HepG2 (cell line): Measurements from ENCODE around the gene SV2A. TPM values are rescaled to one million over a fixed set of nuclear protein-coding genes. Genes with fewer than 3 reads are reported as not detected.

Experiments
- ARNTL ChIP-seq: sonication (generic); formaldehyde crosslinking; IDR thresholded peaks from 2 replicates; pipeline ENCODE4 v1.4.0; 2020; ENCODE audit warnings: mild to moderate bottlenecking, missing genetic modification reagents
- ATF2 ChIP-seq: sonication (generic); formaldehyde crosslinking; IDR thresholded peaks from 2 replicates; pipeline ENCODE4 v1.4.0; 2020; ENCODE audit warnings: missing genetic modification reagents
- CTCF ChIP-seq: sonication (generic); formaldehyde crosslinking; IDR thresholded peaks from 2 replicates; pipeline ENCODE4 v1.5.0; 2020; ENCODE audit warnings: mild to moderate bottlenecking, missing genetic modification reagents, moderate library complexity
- ESRRA ChIP-seq: sonication (generic); formaldehyde crosslinking; IDR thresholded peaks from 2 replicates; pipeline ENCODE4 v1.5.1; 2020; ENCODE audit warnings: mild to moderate bottlenecking, low read depth, missing genetic modification reagents
- FOXO1 ChIP-seq: sonication (generic); formaldehyde crosslinking; IDR thresholded peaks from 2 replicates; pipeline ENCODE4 v1.4.0; 2020; ENCODE audit warnings: missing genetic modification reagents
- JARID2 ChIP-seq: sonication (generic); formaldehyde crosslinking; IDR thresholded peaks from 2 replicates; pipeline ENCODE4 v1.8.1; 2023; ENCODE audit warnings: missing genetic modification reagents, inconsistent platforms; ENCODE audit not compliant: insufficient replicate concordance
- KDM5A ChIP-seq: fragments of 200-600 bp; sonication (generic); IDR thresholded peaks from 2 replicates; pipeline ENCODE4 v1.7.0; 2018; ENCODE audit warnings: antibody characterized with exemption, mild to moderate bottlenecking, low read length, borderline replicate concordance
- MIXL1 ChIP-seq: IDR thresholded peaks from 2 replicates; pipeline ENCODE4 v1.6.1; 2016
- MLX ChIP-seq: IDR thresholded peaks from 2 replicates; pipeline ENCODE4 v1.6.1; 2016
- PHF20 ChIP-seq: sonication (generic); formaldehyde crosslinking; IDR thresholded peaks from 2 replicates; pipeline ENCODE4 v1.5.0; 2020; ENCODE audit warnings: mild to moderate bottlenecking, missing genetic modification reagents
- RFX1 ChIP-seq: fragments of 450-650 bp; IDR thresholded peaks from 2 replicates; pipeline ENCODE4 v1.6.1; 2017
- RFXAP ChIP-seq: sonication (generic); formaldehyde crosslinking; IDR thresholded peaks from 2 replicates; pipeline ENCODE4 v1.4.0; 2020; ENCODE audit warnings: missing genetic modification reagents, borderline replicate concordance
- THAP8 ChIP-seq: sonication (generic); formaldehyde crosslinking; IDR thresholded peaks from 2 replicates; pipeline ENCODE4 v1.5.1; 2020; ENCODE audit warnings: missing genetic modification reagents, mild to moderate bottlenecking, borderline replicate concordance
- ZBED4 ChIP-seq: sonication (generic); formaldehyde crosslinking; IDR thresholded peaks from 2 replicates; pipeline ENCODE4 v1.4.0; 2020; ENCODE audit warnings: missing genetic modification reagents, borderline replicate concordance
- ZBTB38 ChIP-seq: sonication (generic); formaldehyde crosslinking; IDR thresholded peaks from 2 replicates; pipeline ENCODE4 v1.5.1; 2020; ENCODE audit warnings: mild to moderate bottlenecking, missing genetic modification reagents
- ZNF124 ChIP-seq: sonication (generic); formaldehyde crosslinking; IDR thresholded peaks from 2 replicates; pipeline ENCODE4 v1.4.0; 2020; ENCODE audit warnings: missing genetic modification reagents
- ZNF224 ChIP-seq: sonication (generic); formaldehyde crosslinking; IDR thresholded peaks from 2 replicates; pipeline ENCODE4 v1.5.0; 2020; ENCODE audit warnings: mild to moderate bottlenecking, missing genetic modification reagents
- ZNF331 ChIP-seq: sonication (generic); formaldehyde crosslinking; IDR thresholded peaks from 2 replicates; pipeline ENCODE4 v1.4.0; 2020; ENCODE audit warnings: missing genetic modification reagents
- ZNF501 ChIP-seq: sonication (generic); formaldehyde crosslinking; IDR thresholded peaks from 2 replicates; pipeline ENCODE4 v1.5.1; 2020; ENCODE audit warnings: mild to moderate bottlenecking, moderate library complexity, missing genetic modification reagents
- ZNF652 ChIP-seq: IDR thresholded peaks from 2 replicates; pipeline ENCODE4 v1.6.1; 2016; ENCODE audit warnings: low read depth, borderline replicate concordance
- polyA plus RNA-seq, 8 experiments: library from polyadenylated mRNA; depleted of rRNA in 3 of 8; stranded (reverse) in 7 of 8; unstranded in 1 of 8; fragments of >200 nt; fragmentation: Illumina TruSeq in 4 of 8; extraction: Trizol in 4 of 8; gene quantifications; 2 replicates each; pipeline versions ENCODE4 v1.2.1 to v1.2.3, GENCODE V29; 2011 to 2016; ENCODE audit warnings: low read depth in 4 of 8, missing spikeins in 1 of 8, mixed read lengths in 1 of 8; ENCODE audit not compliant: insufficient read depth in 1 of 8
- total RNA-seq, 5 experiments: library from RNA; depleted of rRNA; stranded (reverse); fragments of >200 nt; fragmentation: Illumina TruSeq; extraction: Trizol; gene quantifications; 2 replicates each; pipeline ENCODE4 v1.2.3, GENCODE V29; 2016; ENCODE audit warnings: low read depth in 1 of 5

The SV2A gene
- total and polyA plus RNA-seq, 2 of the 13 experiments (the other 11 are each of a cell fraction or from before 2014, with no cell fraction given): 0.84 to 1.9 TPM

- TF ChIP-seq JARID2 (CRISPR knock-in tag) (peak; percentile 43), ZNF331 (CRISPR knock-in tag) (peak; percentile 49; the same call in 1 of the 2 replicates), FOXO1 (peak; percentile 36; the same call in 1 of the 2 replicates), ZBED4 (CRISPR knock-in tag) (no peak), KDM5A (peak; percentile 88), ESRRA (CRISPR knock-in tag) (peak; percentile 8; the same call in 1 of the 2 replicates), ZNF124 (peak; percentile 21; the same call in 1 of the 2 replicates), PHF20 (CRISPR knock-in tag) (peak; percentile 95), ZBTB38 (CRISPR knock-in tag) (peak; percentile 32; the same call in 1 of the 2 replicates), RFX1 (peak; percentile 40; the same call in 1 of the 2 replicates), MLX (CRISPR knock-in tag) (no peak), ZNF652 (CRISPR knock-in tag) (0 out of 2 replicates have a peak, but pooled peaks have one; percentile 6), ZNF501 (CRISPR knock-in tag) (peak; percentile 94), RFXAP (peak; percentile 51; the same call in 1 of the 2 replicates), ARNTL (CRISPR knock-in tag) (no peak), CTCF (CRISPR knock-in tag) (0 out of 2 replicates have a peak, but pooled peaks have one; percentile 18), MIXL1 (CRISPR knock-in tag) (peak; percentile 9; the same call in 1 of the 2 replicates), ATF2 (peak; percentile 63; the same call in 1 of the 2 replicates), ZNF224 (0 out of 2 replicates have a peak, but pooled peaks have one; percentile 55), THAP8 (no peak)
Observed at GRCh38 chr1:149927563-149928400, 10.1 kb upstream of the SV2A start, which contains the start of gene SF3B4 (continued).
